Type B pancreatic cell (in vitro differentiated cells): ENCODE measurements around the gene SULT1C3. TPM values are rescaled to one million over a fixed set of nuclear protein-coding genes. Genes with fewer than 3 reads are reported as not detected.

Experiments used
- DNase-seq: peaks from one replicate; pipeline ENCODE4 v3.0.0; 2021; ENCODE audit warnings: mixed read lengths; ENCODE audit not compliant: unreplicated experiment; ENCODE audit errors: extremely low spot score
- H3K27ac Mint-ChIP-seq: 2 replicates; pipeline ENCODE4 v1.8.0; 2021; ENCODE audit warnings: mild to moderate bottlenecking, mixed read lengths
- H3K27me3 Mint-ChIP-seq: 2 replicates; pipeline ENCODE4 v1.8.0; 2021; ENCODE audit warnings: mixed read lengths
- H3K36me3 Mint-ChIP-seq: 2 replicates; pipeline ENCODE4 v1.8.0; 2021; ENCODE audit warnings: mixed read lengths
- H3K4me1 Mint-ChIP-seq: one replicate; pipeline ENCODE4 v1.8.0; 2021; ENCODE audit warnings: mixed read lengths; ENCODE audit not compliant: unreplicated experiment
- H3K4me3 Mint-ChIP-seq: 2 replicates; pipeline ENCODE4 v1.8.0; 2021; ENCODE audit warnings: mild to moderate bottlenecking, mixed read lengths
- H3K9me3 Mint-ChIP-seq: 2 replicates; pipeline ENCODE4 v1.8.0; 2021; ENCODE audit warnings: mixed read lengths
- CTCF ChIP-seq: fragments of 200-600 bp; sonication (generic); conservative IDR thresholded peaks from 2 replicates; pipeline ENCODE4 v1.5.0; 2021; ENCODE audit warnings: antibody characterized with exemption, mild to moderate bottlenecking
- total RNA-seq: library from RNA; stranded (reverse); gene quantifications from 2 replicates; pipeline ENCODE4 v1.2.1, GENCODE V29; 2021; ENCODE audit warnings: low replicate concordance

The SULT1C3 gene
- total RNA-seq, 1 donor from 2014 or later = not detected

- Mint-ChIP-seq H3K4me1 (no peaks in the 10 kb centered on the region), H3K4me3 (no peak overlapping the region), H3K9me3 (peaks cover 2% of the 10 kb centered on the region), H3K27ac (no peak overlapping the region), H3K27me3 (no peaks in the 10 kb centered on the region), H3K36me3 (no peaks in the 10 kb centered on the region)
- TF ChIP-seq CTCF = no peak
- DNase-seq = no peak
These were observed 3.8 kb downstream of the SULT1C3 start for GRCh38 chr2:108243566-108243965.

GRCh38 chr2:108244667-108245414 lies 5.1 kb downstream of the SULT1C3 start:
- H3K27ac Mint-ChIP-seq = no peak overlapping the region
- no peak for DNase-seq
- no peaks in the 10 kb centered on the region for H3K9me3 Mint-ChIP-seq
- TF ChIP-seq CTCF = no peak
- H3K4me1 Mint-ChIP-seq = no peaks in the 10 kb centered on the region
- no peak overlapping the region for H3K4me3 Mint-ChIP-seq
- H3K36me3 Mint-ChIP-seq = no peaks in the 10 kb centered on the region
- H3K27me3 Mint-ChIP-seq = no peaks in the 10 kb centered on the region

- no peak overlapping the region for H3K27ac Mint-ChIP-seq
- no peaks in the 10 kb centered on the region for H3K9me3 Mint-ChIP-seq
- TF ChIP-seq CTCF = no peak
- DNase-seq = no peak
- H3K4me1 Mint-ChIP-seq = no peaks in the 10 kb centered on the region
- no peak overlapping the region for H3K4me3 Mint-ChIP-seq
- H3K36me3 Mint-ChIP-seq = no peaks in the 10 kb centered on the region
- peaks cover 6% of the 10 kb centered on the region for H3K27me3 Mint-ChIP-seq
These were observed 13.3 kb downstream of the SULT1C3 start for GRCh38 chr2:108253106-108253505.

DNA sequence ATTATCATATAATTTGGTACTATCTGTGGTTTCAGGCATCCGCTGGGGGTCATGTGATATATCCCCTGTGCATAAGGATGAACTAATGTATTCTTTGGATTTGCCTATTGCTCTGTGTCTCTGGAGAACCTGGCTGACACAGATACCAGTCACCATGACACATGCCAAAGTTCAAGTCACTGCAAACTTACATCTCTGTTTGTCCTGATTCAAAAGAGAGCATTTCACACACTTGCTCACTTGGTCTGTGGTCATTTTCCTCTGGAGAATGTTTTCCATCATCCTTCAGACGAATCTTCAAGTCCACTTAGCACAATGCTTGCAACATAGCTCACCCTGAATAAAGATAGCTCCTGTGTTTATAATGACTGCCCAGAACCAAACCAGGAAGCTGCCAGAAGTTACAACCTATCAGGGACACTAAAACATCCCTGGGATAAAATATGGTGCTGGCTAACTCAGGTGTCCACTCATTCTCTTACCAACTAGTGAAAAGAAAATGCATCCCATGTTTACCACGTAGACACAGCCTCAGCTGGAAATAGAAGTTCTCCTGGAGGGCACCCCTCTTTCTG lies 18.1 kb downstream of the SULT1C3 start:
- Mint-ChIP-seq H3K36me3 (no peaks in the 10 kb centered on the region), H3K27me3 (peaks cover 6% of the 10 kb centered on the region), H3K9me3 (no peaks in the 10 kb centered on the region), H3K27ac (no peak overlapping the region), H3K4me3 (no peak overlapping the region), H3K4me1 (no peaks in the 10 kb centered on the region)
- TF ChIP-seq CTCF = no peak
- no peak for DNase-seq

GRCh38 chr2:108260773-108261172 lies 21.0 kb downstream of the SULT1C3 start:
- H3K36me3 Mint-ChIP-seq = no peaks in the 10 kb centered on the region
- no peak for DNase-seq
- no peak overlapping the region for H3K27ac Mint-ChIP-seq
- no peaks in the 10 kb centered on the region for H3K9me3 Mint-ChIP-seq
- no peak for TF ChIP-seq CTCF
- no peaks in the 10 kb centered on the region for H3K4me1 Mint-ChIP-seq
- no peak overlapping the region for H3K4me3 Mint-ChIP-seq
- no peaks in the 10 kb centered on the region for H3K27me3 Mint-ChIP-seq
